GM23338 (cell line): Measurements from ENCODE around the gene CLCN1. TPM values are rescaled to one million over a fixed set of nuclear protein-coding genes. Genes with fewer than 3 reads are reported as not detected.

ENCODE experiments used
- ATAC-seq: fragments of 200-7000 bp; cut with Tn5 transposase; 3 replicates; pipeline ENCODE4 v1.9.1; 2020
- DNase-seq: peaks from one replicate; pipeline ENCODE4 v3.0.0-alpha.2; 2015; ENCODE audit warnings: low spot score
- H2AFZ ChIP-seq: fragments of 200-600 bp; sonication (generic); 2 replicates; pipeline ENCODE4 v1.8.0; 2016; ENCODE audit warnings: antibody characterized with exemption, mild to moderate bottlenecking, moderate library complexity
- H3F3A ChIP-seq: fragments of 200-600 bp; sonication (generic); replicated peaks from 2 replicates; pipeline ENCODE4 v1.8.0; 2017; ENCODE audit warnings: antibody characterized with exemption, mixed run types, low read depth
- H3K27ac ChIP-seq: fragments of 200-600 bp; sonication (generic); 2 replicates; pipeline ENCODE4 v1.6.1; 2016; ENCODE audit warnings: low read depth
- H3K27me3 ChIP-seq: fragments of 200-600 bp; sonication (generic); 2 replicates; pipeline ENCODE4 v1.8.0; 2016; ENCODE audit warnings: mild to moderate bottlenecking, mixed run types, moderate library complexity; ENCODE audit not compliant: insufficient read depth
- H3K36me3 ChIP-seq: fragments of 200-600 bp; sonication (generic); 2 replicates; pipeline ENCODE4 v1.8.0; 2016; ENCODE audit warnings: mild to moderate bottlenecking; ENCODE audit not compliant: insufficient read depth
- H3K4me1 ChIP-seq: fragments of 200-600 bp; sonication (generic); 2 replicates; pipeline ENCODE4 v1.8.0; 2016; ENCODE audit warnings: mild to moderate bottlenecking, moderate library complexity; ENCODE audit not compliant: insufficient read depth
- H3K4me2 ChIP-seq: fragments of 200-600 bp; sonication (generic); 2 replicates; pipeline ENCODE4 v1.7.1; 2017; ENCODE audit warnings: mixed run types
- H3K4me3 ChIP-seq: fragments of 200-600 bp; sonication (generic); 2 replicates; pipeline ENCODE4 v1.6.1; 2016; ENCODE audit warnings: mixed run types
- H3K79me2 ChIP-seq: fragments of 200-600 bp; sonication (generic); replicated peaks from 2 replicates; pipeline ENCODE4 v1.8.0; 2017; ENCODE audit warnings: mild to moderate bottlenecking; ENCODE audit not compliant: insufficient read depth
- H3K9me2 ChIP-seq: fragments of 200-600 bp; sonication (generic); 2 replicates; pipeline ENCODE4 v1.8.0; 2017; ENCODE audit not compliant: insufficient read depth
- H4K20me1 ChIP-seq: fragments of 200-600 bp; sonication (generic); replicated peaks from 2 replicates; pipeline ENCODE4 v1.8.0; 2017; ENCODE audit warnings: mild to moderate bottlenecking; ENCODE audit not compliant: insufficient read depth
- H3K27ac Mint-ChIP-seq: 2 replicates; pipeline ENCODE4 v1.8.0; 2020; ENCODE audit warnings: inconsistent platforms, mild to moderate bottlenecking, moderate library complexity, mixed read lengths
- H3K27me3 Mint-ChIP-seq: 3 replicates; pipeline ENCODE4 v1.8.0; 2022; ENCODE audit warnings: low read depth, mild to moderate bottlenecking, moderate library complexity, mixed read lengths, inconsistent platforms; ENCODE audit not compliant: insufficient read depth, poor library complexity
- H3K36me3 Mint-ChIP-seq: 3 replicates; pipeline ENCODE4 v1.8.0; 2021; ENCODE audit warnings: low read depth, mild to moderate bottlenecking, inconsistent platforms, moderate library complexity, mixed read lengths
- H3K4me1 Mint-ChIP-seq: 3 replicates; pipeline ENCODE4 v1.8.0; 2020; ENCODE audit warnings: mild to moderate bottlenecking, inconsistent platforms, mixed read lengths
- H3K4me3 Mint-ChIP-seq: 3 replicates; pipeline ENCODE4 v1.8.0; 2021; ENCODE audit warnings: moderate library complexity, mild to moderate bottlenecking, inconsistent platforms, mixed read lengths
- H3K9me3 Mint-ChIP-seq: 3 replicates; pipeline ENCODE4 v1.8.0; 2020; ENCODE audit warnings: moderate library complexity, mild to moderate bottlenecking, inconsistent platforms, mixed read lengths
- CTCF ChIP-seq, 2 experiments: fragments of 200-600 bp in 1 of 2; sonication (generic) in 1 of 2; conservative IDR thresholded peaks; 2 replicates each; pipeline versions ENCODE4 v1.5.1 to v1.6.1; 2016 to 2017; ENCODE audit warnings: antibody characterized with exemption in 2 of 2, low read depth in 2 of 2, mild to moderate bottlenecking in 2 of 2, moderate library complexity in 1 of 2
- JUNB ChIP-seq: IDR thresholded peaks from one replicate; pipeline ENCODE4 v1.6.1; 2016; ENCODE audit warnings: antibody characterized with exemption; ENCODE audit not compliant: unreplicated experiment
- REST ChIP-seq: IDR thresholded peaks from one replicate; pipeline ENCODE4 v1.6.1; 2018; ENCODE audit warnings: antibody characterized with exemption; ENCODE audit not compliant: unreplicated experiment
- ZNF114 ChIP-seq: fragments of 250-450 bp; sonication (Bioruptor Pico); IDR thresholded peaks from 2 replicates; pipeline ENCODE4 v1.5.0; 2020; ENCODE audit warnings: mild to moderate bottlenecking, moderate library complexity
- ZNF331 ChIP-seq: fragments of 250-450 bp; sonication (Bioruptor Pico); IDR thresholded peaks from 2 replicates; pipeline ENCODE4 v1.5.0; 2020; ENCODE audit warnings: low read depth, mild to moderate bottlenecking, moderate library complexity
- ZNF462 ChIP-seq: fragments of 250-450 bp; sonication (Bioruptor Pico); IDR thresholded peaks from 2 replicates; pipeline ENCODE4 v1.5.0; 2020; ENCODE audit warnings: mild to moderate bottlenecking, moderate library complexity
- polyA plus RNA-seq: library from polyadenylated mRNA; unstranded; fragments of >200 nt; fragmentation: Nextera tagmentation; extraction: Ambion mirVana; gene quantifications from 2 replicates; pipeline ENCODE4 v1.2.1, GENCODE V29; 2016
- total RNA-seq: library from RNA; depleted of rRNA; stranded (reverse); fragments of >200 nt; shearing (Covaris generic); gene quantifications from 2 replicates; pipeline ENCODE4 v1.2.3, GENCODE V29; 2014

CLCN1 gene
- total and polyA plus RNA-seq, 2 experiments from 2014 or later: 0.38 to 0.48 TPM

GRCh38 chr7:143352531-143353002 lies 36.7 kb downstream of the CLCN1 start (continued):
- TF ChIP-seq REST (no peak), ZNF331 (CRISPR knock-in tag) (no peak), JUNB (no peak), ZNF114 (CRISPR knock-in tag) (no peak)

GRCh38 chr7:143354376-143354775 lies 38.5 kb downstream of the CLCN1 start:
- no peak for TF ChIP-seq REST
- no peak for TF ChIP-seq ZNF462 (CRISPR knock-in tag)
- no peak for TF ChIP-seq CTCF (conservative IDR thresholded peaks at IDR 0.05; ENCODE audit: low read depth in 2 of 2)
- Mint-ChIP-seq H3K27me3 (peaks cover 18% of the 10 kb centered on the region), H3K9me3 (no peaks in the 10 kb centered on the region; the same call in 2 of the 3 replicates), H3K27ac (no peak overlapping the region), H3K4me3 (no peak overlapping the region; the same call in 2 of the 3 replicates), H3K36me3 (peaks cover 51% of the 10 kb centered on the region), H3K4me1 (peaks cover 34% of the 10 kb centered on the region)
- Histone ChIP-seq H3K27me3 (no peaks in the 10 kb centered on the region), H3K27ac (no peak overlapping the region), H3K36me3 (peaks cover 11% of the 10 kb centered on the region), H3K9me2 (no peaks in the 10 kb centered on the region; the same call in 1 of the 2 replicates), H3K4me1 (no peaks in the 10 kb centered on the region; the same call in 1 of the 2 replicates), H3K4me2 (no peak overlapping the region), H2AFZ (no peak overlapping the region), H3F3A (no peaks in the 10 kb centered on the region), H3K4me3 (no peak overlapping the region), H4K20me1 (no peaks in the 10 kb centered on the region), H3K79me2 (no peaks in the 10 kb centered on the region)
- DNase-seq (no peak), ATAC-seq (no peak)
